ENCODE results near the gene RPS6KA2.
A peak's percentile ranks its signal among the peaks of the same experiment; 100 is the strongest.
"Not testable (repeated sequence)": the region's sequence is repeated elsewhere in the genome, so short reads cannot be mapped to it uniquely, and the experiment has no call there.

The RPS6KA2 gene

GRCh38 chr6:166588691-166589336 lies 38.2 kb downstream of the RPS6KA2 start:
- DNase-seq: no peak

GRCh38 chr6:166587631-166588413 lies 39.2 kb downstream of the RPS6KA2 start:
- no peak for DNase-seq

- peak; percentile 43 for DNase-seq
These were observed 40.5 kb downstream of the RPS6KA2 start, which contains the start of gene RAMACL for GRCh38 chr6:166586424-166587156. Gene RAMACL, minus strand, starts transcription at chr6:166586678. Its CDS starts 201 bp downstream, at chr6:166586477.

GRCh38 chr6:166584853-166585429 lies 42.1 kb downstream of the RPS6KA2 start:
- DNase-seq: no peak

- DNase-seq: no peak
These were observed 42.9 kb downstream of the RPS6KA2 start for GRCh38 chr6:166584155-166584554.

- no peak for DNase-seq
These were observed 43.7 kb downstream of the RPS6KA2 start for GRCh38 chr6:166583230-166583965.

- no peak for DNase-seq
These were observed 44.8 kb downstream of the RPS6KA2 start for GRCh38 chr6:166582258-166582657.

GRCh38 chr6:166581801-166582200 lies 45.2 kb downstream of the RPS6KA2 start:
- not testable (repeated sequence) for DNase-seq

- DNase-seq: no peak
These were observed 46.0 kb downstream of the RPS6KA2 start for GRCh38 chr6:166581091-166581511.

- DNase-seq: no peak
These were observed 46.7 kb downstream of the RPS6KA2 start for GRCh38 chr6:166580076-166581050.

GRCh38 chr6:166579237-166579850 lies 47.7 kb downstream of the RPS6KA2 start:
- DNase-seq: no peak

GRCh38 chr6:166578536-166579236 lies 48.4 kb downstream of the RPS6KA2 start:
- DNase-seq: no peak

- DNase-seq: no peak
These were observed 51.8 kb downstream of the RPS6KA2 start for GRCh38 chr6:166575205-166575604.

- DNase-seq: no peak
These were observed 53.4 kb downstream of the RPS6KA2 start for GRCh38 chr6:166573511-166574216.

- DNase-seq: no peak
These were observed 54.4 kb downstream of the RPS6KA2 start for GRCh38 chr6:166572370-166573261.

GRCh38 chr6:166570929-166571713 lies 55.9 kb downstream of the RPS6KA2 start:
- DNase-seq: no peak

GRCh38 chr6:166569206-166569605 lies 57.8 kb downstream of the RPS6KA2 start:
- DNase-seq: no peak

Data from NCI-H526 treated with DMSO at 0.1 percent for 48 hours (cell line).